Ovary (tissue), 3 donors: ENCODE results near the gene AKT1.

ENCODE experiments used
- CTCF ChIP-seq, 3 donors: fragments of 450-650 bp in 2 of 3; fragments of 200-600 bp in 1 of 3; IDR thresholded peaks; one replicate each; pipeline versions ENCODE4 v1.5.1 to v1.8.0; 2016 to 2022; ENCODE audit warnings: antibody characterized with exemption in 3 of 3, mild to moderate bottlenecking in 1 of 3
- EP300 ChIP-seq: sonication (generic); formaldehyde crosslinking; IDR thresholded peaks from one replicate; pipeline ENCODE4 v1.6.1; 2017; ENCODE audit warnings: antibody characterized with exemption
- POLR2A ChIP-seq: fragments of 450-650 bp; IDR thresholded peaks from one replicate; pipeline ENCODE4 v1.6.1; 2017; ENCODE audit warnings: antibody characterized with exemption, mild to moderate bottlenecking, moderate library complexity
- donor health status: DM: no; HTN: no; CAD: no.

- no peak for TF ChIP-seq CTCF (IDR thresholded peaks at IDR 0.05)
- TF ChIP-seq EP300, result no peak
- no peak for TF ChIP-seq POLR2A
Measured at GRCh38 chr14:104801520-104802393, 6.2 kb upstream of the AKT1 start.
